H9 (cell line): ENCODE measurements around the gene ATP8A2. TPM values are rescaled to one million over a fixed set of nuclear protein-coding genes. Genes with fewer than 3 reads are reported as not detected.

Source experiments
- DNase-seq: peaks from one replicate; pipeline ENCODE4 v3.0.0-alpha.2; 2017
- H2AFZ ChIP-seq: one replicate; pipeline ENCODE4 v1.6.1; 2013; ENCODE audit warnings: mild to moderate bottlenecking, low read length, control low read depth, moderate library complexity
- H2AK5ac ChIP-seq: 2 replicates; pipeline ENCODE4 v1.6.1; 2013; ENCODE audit warnings: low read length, control low read depth, mixed read lengths; ENCODE audit not compliant: insufficient read length
- H2BK120ac ChIP-seq: one replicate; pipeline ENCODE4 v1.6.1; 2013; ENCODE audit warnings: low read depth, mild to moderate bottlenecking, low read length, control low read depth, inconsistent platforms; ENCODE audit not compliant: poor library complexity, severe bottlenecking
- H2BK12ac ChIP-seq: 2 replicates; pipeline ENCODE4 v1.6.1; 2013; ENCODE audit warnings: low read length, control low read depth, mixed read lengths, low read depth; ENCODE audit not compliant: insufficient read length
- H2BK15ac ChIP-seq: 2 replicates; pipeline ENCODE4 v1.6.1; 2013; ENCODE audit warnings: low read depth, low read length, control low read depth
- H2BK20ac ChIP-seq: one replicate; pipeline ENCODE4 v1.6.1; 2013; ENCODE audit warnings: low read depth, mild to moderate bottlenecking, low read length, control low read depth, inconsistent platforms; ENCODE audit not compliant: poor library complexity, severe bottlenecking
- H2BK5ac ChIP-seq: 2 replicates; pipeline ENCODE4 v1.6.1; 2013; ENCODE audit warnings: low read length, control low read depth, mixed read lengths; ENCODE audit not compliant: insufficient read length
- H3K14ac ChIP-seq: 2 replicates; pipeline ENCODE4 v1.6.1; 2013; ENCODE audit warnings: low read length, control low read depth; ENCODE audit not compliant: insufficient read depth
- H3K18ac ChIP-seq: 2 replicates; pipeline ENCODE4 v1.6.1; 2013; ENCODE audit warnings: low read depth, mild to moderate bottlenecking, mixed read lengths, low read length, control low read depth; ENCODE audit not compliant: insufficient read length
- H3K23ac ChIP-seq: 2 replicates; pipeline ENCODE4 v1.6.1; 2013; ENCODE audit warnings: low read length, control low read depth, mixed read lengths, low read depth; ENCODE audit not compliant: insufficient read length
- H3K23me2 ChIP-seq: 2 replicates; pipeline ENCODE4 v1.6.1; 2013; ENCODE audit warnings: low read depth, mild to moderate bottlenecking, mixed read lengths, low read length, control low read depth; ENCODE audit not compliant: insufficient read length, poor library complexity, severe bottlenecking
- H3K27ac ChIP-seq: 2 replicates; pipeline ENCODE4 v1.5.1; 2013; ENCODE audit warnings: low read length, control low read depth, mixed read lengths, low read depth; ENCODE audit not compliant: insufficient read length
- H3K27me3 ChIP-seq: 2 replicates; pipeline ENCODE4 v1.6.1; 2013; ENCODE audit warnings: low read length, control low read depth, inconsistent platforms; ENCODE audit not compliant: insufficient read depth
- H3K4ac ChIP-seq: 2 replicates; pipeline ENCODE4 v1.6.1; 2013; ENCODE audit warnings: low read depth, mild to moderate bottlenecking, control low read depth, inconsistent platforms, low read length, moderate library complexity
- H3K4me1 ChIP-seq: 2 replicates; pipeline ENCODE4 v1.6.1; 2013; ENCODE audit warnings: low read length, control low read depth, inconsistent platforms; ENCODE audit not compliant: insufficient read depth
- H3K4me2 ChIP-seq: 2 replicates; pipeline ENCODE4 v1.6.1; 2013; ENCODE audit warnings: low read length, control low read depth, mixed read lengths; ENCODE audit not compliant: insufficient read length, insufficient read depth
- H3K56ac ChIP-seq: 2 replicates; pipeline ENCODE4 v1.6.1; 2013; ENCODE audit warnings: low read depth, mild to moderate bottlenecking, mixed read lengths, low read length, control low read depth; ENCODE audit not compliant: insufficient read length
- H3K79me1 ChIP-seq: 2 replicates; pipeline ENCODE4 v1.6.1; 2013; ENCODE audit warnings: low read depth, mild to moderate bottlenecking, moderate library complexity, low read length, control low read depth, inconsistent platforms; ENCODE audit not compliant: insufficient read depth, poor library complexity, severe bottlenecking
- H3K79me2 ChIP-seq: 2 replicates; pipeline ENCODE4 v1.6.1; 2013; ENCODE audit warnings: low read length, control low read depth, inconsistent platforms; ENCODE audit not compliant: insufficient read depth
- H3K9ac ChIP-seq: 2 replicates; pipeline ENCODE4 v1.6.1; 2013; ENCODE audit warnings: low read length, control low read depth, mixed read lengths; ENCODE audit not compliant: insufficient read length; ENCODE audit errors: extremely low read depth
- H3K9me3 ChIP-seq: one replicate; pipeline ENCODE4 v1.6.1; 2013; ENCODE audit warnings: low read depth, low read length, inconsistent platforms; ENCODE audit not compliant: control insufficient read depth
- H3T11ph ChIP-seq: one replicate; pipeline ENCODE4 v1.6.1; 2013; ENCODE audit warnings: mild to moderate bottlenecking, low read length, control low read depth, inconsistent platforms
- H4K20me1 ChIP-seq: one replicate; pipeline ENCODE4 v1.6.1; 2013; ENCODE audit not compliant: control insufficient read depth, insufficient read length, insufficient read depth
- H4K5ac ChIP-seq: 2 replicates; pipeline ENCODE4 v1.6.1; 2013; ENCODE audit warnings: low read depth, mild to moderate bottlenecking, mixed read lengths, low read length, control low read depth; ENCODE audit not compliant: insufficient read length
- H4K8ac ChIP-seq: replicated peaks from 2 replicates; pipeline ENCODE4 v1.6.1; 2013; ENCODE audit warnings: low read length, control low read depth, mixed read lengths, low read depth; ENCODE audit not compliant: insufficient read length
- H4K91ac ChIP-seq: 2 replicates; pipeline ENCODE4 v1.6.1; 2013; ENCODE audit warnings: low read depth, mild to moderate bottlenecking, moderate library complexity, mixed read lengths, low read length, control low read depth; ENCODE audit not compliant: insufficient read length
- H3K27ac Mint-ChIP-seq, 3 experiments: 2 replicates in 2 of 3; 3 replicates in 1 of 3; pipeline ENCODE4 v1.8.0; 2020 to 2021; ENCODE audit warnings: mixed read lengths in 3 of 3, mild to moderate bottlenecking in 1 of 3, moderate library complexity in 1 of 3
- H3K27me3 Mint-ChIP-seq: 2 replicates; pipeline ENCODE4 v1.8.0; 2021; ENCODE audit warnings: low read depth, mild to moderate bottlenecking, moderate library complexity, mixed read lengths
- H3K36me3 Mint-ChIP-seq, 3 experiments: 2 replicates in 2 of 3; 3 replicates in 1 of 3; pipeline ENCODE4 v1.8.0; 2020 to 2021; ENCODE audit warnings: low read depth in 3 of 3, mixed read lengths in 3 of 3; ENCODE audit not compliant: insufficient read depth in 1 of 3
- H3K4me1 Mint-ChIP-seq, 2 experiments: 2 replicates each; pipeline ENCODE4 v1.8.0; 2020; ENCODE audit warnings: mixed read lengths in 2 of 2
- H3K4me3 Mint-ChIP-seq, 2 experiments: 2 replicates in 1 of 2; 3 replicates in 1 of 2; pipeline ENCODE4 v1.8.0; 2020 to 2021; ENCODE audit warnings: mild to moderate bottlenecking in 2 of 2, mixed read lengths in 2 of 2, moderate library complexity in 1 of 2
- H3K9me3 Mint-ChIP-seq, 2 experiments: 2 replicates in 1 of 2; 3 replicates in 1 of 2; pipeline ENCODE4 v1.8.0; 2020; ENCODE audit warnings: mild to moderate bottlenecking in 2 of 2, mixed read lengths in 2 of 2, moderate library complexity in 1 of 2
- total RNA-seq: library from RNA; stranded (reverse); gene quantifications from 2 replicates; pipeline ENCODE4 v1.2.1, GENCODE V29; 2021
- TF ChIP-seq, protein P1 (sequence below): fragments of 200-600 bp; sonication (generic); conservative IDR thresholded peaks from 3 replicates; pipeline ENCODE4 v1.8.0; 2021; ENCODE audit warnings: antibody characterized with exemption, mild to moderate bottlenecking

Gene ATP8A2
- total RNA-seq, 1 experiment from 2014 or later = 18.2 TPM

DNA sequence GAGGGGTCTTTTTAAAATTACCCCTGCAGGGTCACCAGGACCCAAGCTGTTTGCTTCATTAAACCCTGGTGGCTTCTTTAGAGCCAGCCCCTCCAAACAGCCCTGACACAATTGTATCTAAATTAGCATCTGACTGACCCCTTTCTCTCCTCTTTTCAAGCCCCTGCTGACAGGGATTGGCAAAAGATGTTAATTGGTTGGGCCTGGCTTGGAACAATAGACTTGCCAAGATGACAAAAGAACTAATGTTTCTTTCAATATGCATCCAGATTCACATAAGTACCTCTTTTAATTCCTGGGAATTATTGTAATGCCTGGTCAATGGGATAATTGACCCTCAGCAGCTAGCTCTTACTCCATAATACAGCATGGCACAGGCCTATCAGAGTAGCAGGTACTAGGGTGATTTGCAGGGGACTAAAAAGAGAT lies 539.2 kb downstream of the ATP8A2 start:
- Histone ChIP-seq H3K4me1 (peaks cover 28% of the 10 kb centered on the region; the same call in 1 of the 2 replicates), H4K8ac (no peak overlapping the region), H4K91ac (no peak overlapping the region), H3K4me2 (peak overlapping the region; percentile 27), H4K5ac (no peak overlapping the region), H2BK120ac (no peak overlapping the region), H2BK20ac (no peak overlapping the region), H3K23ac (no peak overlapping the region), H3T11ph (no peak overlapping the region), H2BK15ac (no peak overlapping the region), H2BK12ac (no peak overlapping the region), H3K14ac (no peak overlapping the region), H3K79me2 (no peaks in the 10 kb centered on the region), H3K4ac (no peak overlapping the region), H4K20me1 (no peaks in the 10 kb centered on the region), H2BK5ac (no peak overlapping the region), H2AK5ac (no peak overlapping the region), H3K56ac (no peak overlapping the region), H3K27me3 (no peaks in the 10 kb centered on the region), H3K79me1 (no peaks in the 10 kb centered on the region), H3K18ac (no peak overlapping the region), H3K23me2 (no peaks in the 10 kb centered on the region), H3K27ac (peak overlapping the region; percentile 80), H2AFZ (no peak overlapping the region), H3K9me3 (no peaks in the 10 kb centered on the region), H3K9ac (no peak overlapping the region)
- Mint-ChIP-seq H3K27ac (peak overlapping the region; percentile 96 to 99 (median 98)), H3K4me3 (peak overlapping the region; percentile 30 to 59), H3K4me1 (peaks cover 48 to 58% of the 10 kb centered on the region in 2 experiments), H3K9me3 (no peaks in the 10 kb centered on the region; a peak in 2 of 5 replicates), H3K27me3 (peaks cover 4% of the 10 kb centered on the region), H3K36me3 (peaks cover 0 to 2% (median 0%) of the 10 kb centered on the region in 3 experiments; a peak in 1 of 7 replicates)
- DNase-seq = peak; percentile 72
- TF ChIP-seq, protein P1, sequence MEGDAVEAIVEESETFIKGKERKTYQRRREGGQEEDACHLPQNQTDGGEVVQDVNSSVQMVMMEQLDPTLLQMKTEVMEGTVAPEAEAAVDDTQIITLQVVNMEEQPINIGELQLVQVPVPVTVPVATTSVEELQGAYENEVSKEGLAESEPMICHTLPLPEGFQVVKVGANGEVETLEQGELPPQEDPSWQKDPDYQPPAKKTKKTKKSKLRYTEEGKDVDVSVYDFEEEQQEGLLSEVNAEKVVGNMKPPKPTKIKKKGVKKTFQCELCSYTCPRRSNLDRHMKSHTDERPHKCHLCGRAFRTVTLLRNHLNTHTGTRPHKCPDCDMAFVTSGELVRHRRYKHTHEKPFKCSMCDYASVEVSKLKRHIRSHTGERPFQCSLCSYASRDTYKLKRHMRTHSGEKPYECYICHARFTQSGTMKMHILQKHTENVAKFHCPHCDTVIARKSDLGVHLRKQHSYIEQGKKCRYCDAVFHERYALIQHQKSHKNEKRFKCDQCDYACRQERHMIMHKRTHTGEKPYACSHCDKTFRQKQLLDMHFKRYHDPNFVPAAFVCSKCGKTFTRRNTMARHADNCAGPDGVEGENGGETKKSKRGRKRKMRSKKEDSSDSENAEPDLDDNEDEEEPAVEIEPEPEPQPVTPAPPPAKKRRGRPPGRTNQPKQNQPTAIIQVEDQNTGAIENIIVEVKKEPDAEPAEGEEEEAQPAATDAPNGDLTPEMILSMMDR = no peak
